Astrocyte (in vitro differentiated cells and primary cell): Measurements from ENCODE around the gene ZMYND19. TPM values are rescaled to one million over a fixed set of nuclear protein-coding genes. Genes with fewer than 3 reads are reported as not detected.

Source experiments
- DNase-seq: peaks from one replicate; pipeline ENCODE4 v3.0.0-alpha.2; 2010; ENCODE audit warnings: low read depth
- FAIRE-seq: peaks from 2 replicates; lab custom pipeline; 2011; peaks lifted over from hg19 to GRCh38; lab: Jason Lieb, UNC
- H2AFZ ChIP-seq: 2 replicates; pipeline ENCODE4 v1.6.0; 2012; ENCODE audit warnings: low read depth, low read length, inconsistent platforms
- H3K27ac ChIP-seq: 2 replicates; pipeline ENCODE4 v1.5.1; 2011; ENCODE audit warnings: low read depth, low read length, inconsistent platforms
- H3K27me3 ChIP-seq: 2 replicates; pipeline ENCODE4 v1.6.0; 2011; ENCODE audit warnings: low read length, inconsistent platforms; ENCODE audit not compliant: insufficient read depth
- H3K36me3 ChIP-seq: 2 replicates; pipeline ENCODE4 v1.5.1; 2011; ENCODE audit warnings: low read length, inconsistent platforms; ENCODE audit not compliant: insufficient read depth
- H3K4me1 ChIP-seq: 2 replicates; pipeline ENCODE4 v1.5.1; 2011; ENCODE audit warnings: low read length, inconsistent platforms; ENCODE audit not compliant: insufficient read depth
- H3K4me2 ChIP-seq: 2 replicates; pipeline ENCODE4 v1.6.0; 2012; ENCODE audit warnings: low read length, inconsistent platforms
- H3K4me3 ChIP-seq: 2 replicates; pipeline ENCODE4 v1.5.1; 2011; ENCODE audit warnings: low read depth, mild to moderate bottlenecking, low read length, inconsistent platforms; ENCODE audit not compliant: insufficient read depth
- H3K79me2 ChIP-seq: 2 replicates; pipeline ENCODE4 v1.6.0; 2012; ENCODE audit warnings: mild to moderate bottlenecking, low read length, inconsistent platforms; ENCODE audit not compliant: insufficient read depth
- H3K9ac ChIP-seq: 2 replicates; pipeline ENCODE4 v1.6.0; 2012; ENCODE audit warnings: mild to moderate bottlenecking, low read length, inconsistent platforms
- H3K9me3 ChIP-seq: 2 replicates; pipeline ENCODE4 v1.5.1; 2012; ENCODE audit warnings: low read depth, mild to moderate bottlenecking, low read length, inconsistent platforms; ENCODE audit not compliant: insufficient read depth
- H4K20me1 ChIP-seq: 2 replicates; pipeline ENCODE4 v1.6.0; 2012; ENCODE audit warnings: low read length, inconsistent platforms; ENCODE audit not compliant: insufficient read depth
- H3K27ac Mint-ChIP-seq: one replicate; pipeline ENCODE4 v1.8.0; 2021; ENCODE audit warnings: mild to moderate bottlenecking, mixed read lengths; ENCODE audit not compliant: unreplicated experiment
- H3K27me3 Mint-ChIP-seq: one replicate; pipeline ENCODE4 v1.8.0; 2021; ENCODE audit warnings: low read depth, mixed read lengths; ENCODE audit not compliant: unreplicated experiment
- H3K36me3 Mint-ChIP-seq: one replicate; pipeline ENCODE4 v1.8.0; 2021; ENCODE audit warnings: low read depth, mixed read lengths; ENCODE audit not compliant: unreplicated experiment
- H3K4me1 Mint-ChIP-seq: one replicate; pipeline ENCODE4 v1.8.0; 2021; ENCODE audit warnings: low read depth, mixed read lengths; ENCODE audit not compliant: unreplicated experiment
- H3K4me3 Mint-ChIP-seq: one replicate; pipeline ENCODE4 v1.8.0; 2021; ENCODE audit warnings: mild to moderate bottlenecking, moderate library complexity, mixed read lengths; ENCODE audit not compliant: unreplicated experiment
- H3K9me3 Mint-ChIP-seq: one replicate; pipeline ENCODE4 v1.8.0; 2021; ENCODE audit warnings: mild to moderate bottlenecking, mixed read lengths; ENCODE audit not compliant: unreplicated experiment
- CTCF ChIP-seq: IDR thresholded peaks from 2 replicates; pipeline ENCODE4 v1.5.1; 2011; ENCODE audit warnings: low read depth, mild to moderate bottlenecking, inconsistent platforms, low read length, moderate library complexity; ENCODE audit not compliant: insufficient read depth
- EZH2 ChIP-seq: IDR thresholded peaks from 2 replicates; pipeline ENCODE4 v1.6.1; 2012; ENCODE audit warnings: mild to moderate bottlenecking, low read length, inconsistent platforms; ENCODE audit not compliant: insufficient read depth
- total RNA-seq: library from RNA; stranded (reverse); gene quantifications from 2 replicates; pipeline ENCODE4 v1.2.1, GENCODE V29; 2021

The ZMYND19 gene
- total RNA-seq, 1 donor from 2014 or later: 34.0 TPM

- Histone ChIP-seq H3K79me2 (no peaks in the 10 kb centered on the region), H2AFZ (no peak overlapping the region), H3K27ac (no peak overlapping the region), H3K4me1 (no peaks in the 10 kb centered on the region), H4K20me1 (peaks cover 18% of the 10 kb centered on the region), H3K36me3 (peaks cover 17% of the 10 kb centered on the region), H3K27me3 (no peaks in the 10 kb centered on the region), H3K9ac (no peak overlapping the region), H3K4me3 (no peak overlapping the region), H3K9me3 (no peaks in the 10 kb centered on the region), H3K4me2 (no peak overlapping the region)
- H3K4me1 Mint-ChIP-seq: peaks cover 9% of the 10 kb centered on the region
- no peak for TF ChIP-seq EZH2
- TF ChIP-seq CTCF: no peak
- no peaks in the 10 kb centered on the region for H3K27me3 Mint-ChIP-seq
- no peaks in the 10 kb centered on the region for H3K9me3 Mint-ChIP-seq
- H3K27ac Mint-ChIP-seq: no peak overlapping the region
- peak overlapping the region; percentile 64 for H3K4me3 Mint-ChIP-seq
- H3K36me3 Mint-ChIP-seq: peaks cover 14% of the 10 kb centered on the region
- DNase-seq: no peak
- no peak for FAIRE-seq
Measured at GRCh38 chr9:137564134-137564533, 26.2 kb downstream of the ZMYND19 start.

- H3K4me2 ChIP-seq: no peak overlapping the region
- FAIRE-seq: no peak
- H3K79me2 ChIP-seq: peaks cover 6% of the 10 kb centered on the region
- H3K9ac ChIP-seq: no peak overlapping the region
- Mint-ChIP-seq H3K27ac (no peak overlapping the region), H3K36me3 (peaks cover 24% of the 10 kb centered on the region), H3K4me3 (no peak overlapping the region), H3K9me3 (no peaks in the 10 kb centered on the region), H3K4me1 (peaks cover 7% of the 10 kb centered on the region), H3K27me3 (no peaks in the 10 kb centered on the region)
- no peak for DNase-seq
- peaks cover 5% of the 10 kb centered on the region for H3K4me1 ChIP-seq
- no peak overlapping the region for H3K4me3 ChIP-seq
- H3K36me3 ChIP-seq: peaks cover 25% of the 10 kb centered on the region
- TF ChIP-seq CTCF (no peak), EZH2 (no peak)
- no peaks in the 10 kb centered on the region for H3K27me3 ChIP-seq
- H2AFZ ChIP-seq: no peak overlapping the region
- H4K20me1 ChIP-seq: peaks cover 37% of the 10 kb centered on the region
- H3K27ac ChIP-seq: no peak overlapping the region
- H3K9me3 ChIP-seq: no peaks in the 10 kb centered on the region
Measured at GRCh38 chr9:137558127-137558526, 32.2 kb downstream of the ZMYND19 start.

GRCh38 chr9:137556069-137556838, 34.1 kb downstream of the ZMYND19 start:
- Histone ChIP-seq H3K36me3 (peaks cover 21% of the 10 kb centered on the region), H3K4me1 (peaks cover 12% of the 10 kb centered on the region), H3K9ac (peak overlapping the region; percentile 14), H4K20me1 (peaks cover 45% of the 10 kb centered on the region), H3K27ac (no peak overlapping the region), H3K27me3 (no peaks in the 10 kb centered on the region), H2AFZ (no peak overlapping the region), H3K9me3 (no peaks in the 10 kb centered on the region), H3K79me2 (peaks cover 17% of the 10 kb centered on the region), H3K4me2 (no peak overlapping the region), H3K4me3 (no peak overlapping the region)
- no peak for TF ChIP-seq CTCF
- TF ChIP-seq EZH2: no peak
- H3K27me3 Mint-ChIP-seq: no peaks in the 10 kb centered on the region
- FAIRE-seq: no peak
- peaks cover 20% of the 10 kb centered on the region for H3K36me3 Mint-ChIP-seq
- H3K9me3 Mint-ChIP-seq: no peaks in the 10 kb centered on the region
- DNase-seq: peak; percentile 60
- peak overlapping the region; percentile 42 for H3K4me3 Mint-ChIP-seq
- peaks cover 10% of the 10 kb centered on the region for H3K4me1 Mint-ChIP-seq
- H3K27ac Mint-ChIP-seq: no peak overlapping the region
